ENCODE data around the gene SLC19A1.
A peak's percentile ranks its signal among the peaks of the same experiment; 100 is the strongest.

Gene SLC19A1

GRCh38 chr21:45542242-45542666 is at the start of gene SLC19A1:
Gene SLC19A1, minus strand, starts transcription at chr21:45542440. Its CDS starts 4,481 bp downstream, at chr21:45537959.
- DNase-seq (ENCODE audit: extremely low read depth in 1 of 2, low read depth in 1 of 2) = peak; percentile 48 to 61

GRCh38 chr21:45591619-45592207 is 49.5 kb upstream of the SLC19A1 start:
- DNase-seq (ENCODE audit: extremely low read depth in 1 of 2, low read depth in 1 of 2) = no peak

- peak; percentile 25 to 39 for DNase-seq (ENCODE audit: extremely low read depth in 1 of 2, low read depth in 1 of 2)
Observed at GRCh38 chr21:45590726-45591618, 48.7 kb upstream of the SLC19A1 start.

- DNase-seq (ENCODE audit: extremely low read depth in 1 of 2, low read depth in 1 of 2) = peak; percentile 39 to 63
Observed at GRCh38 chr21:45590246-45590725, 48.0 kb upstream of the SLC19A1 start.

- DNase-seq (ENCODE audit: extremely low read depth in 1 of 2, low read depth in 1 of 2) = no peak
Observed at GRCh38 chr21:45589686-45590245, 47.5 kb upstream of the SLC19A1 start.

GRCh38 chr21:45588871-45589491 is 46.7 kb upstream of the SLC19A1 start:
- no peak for DNase-seq (ENCODE audit: extremely low read depth in 1 of 2, low read depth in 1 of 2)

- no peak for DNase-seq (ENCODE audit: extremely low read depth in 1 of 2, low read depth in 1 of 2)
Observed at GRCh38 chr21:45588086-45588825, 46.0 kb upstream of the SLC19A1 start.

- DNase-seq (ENCODE audit: extremely low read depth in 1 of 2, low read depth in 1 of 2) = no peak
Observed at GRCh38 chr21:45586289-45586858, 44.1 kb upstream of the SLC19A1 start.

GRCh38 chr21:45584786-45585185 is 42.5 kb upstream of the SLC19A1 start:
- no peak for DNase-seq (ENCODE audit: extremely low read depth in 1 of 2, low read depth in 1 of 2)

- no peak for DNase-seq (ENCODE audit: extremely low read depth in 1 of 2, low read depth in 1 of 2)
Observed at GRCh38 chr21:45583831-45584509, 41.7 kb upstream of the SLC19A1 start.

- no peak for DNase-seq (ENCODE audit: extremely low read depth in 1 of 2, low read depth in 1 of 2)
Observed at GRCh38 chr21:45582128-45582527, 39.9 kb upstream of the SLC19A1 start.

- no peak for DNase-seq (ENCODE audit: extremely low read depth in 1 of 2, low read depth in 1 of 2)
Observed at GRCh38 chr21:45581322-45581712, 39.1 kb upstream of the SLC19A1 start.

- no peak for DNase-seq (ENCODE audit: extremely low read depth in 1 of 2, low read depth in 1 of 2)
Observed at GRCh38 chr21:45580576-45581321, 38.5 kb upstream of the SLC19A1 start.

GRCh38 chr21:45580181-45580575 is 37.9 kb upstream of the SLC19A1 start:
- no peak for DNase-seq (ENCODE audit: extremely low read depth in 1 of 2, low read depth in 1 of 2)

- no peak for DNase-seq (ENCODE audit: extremely low read depth in 1 of 2, low read depth in 1 of 2)
Observed at GRCh38 chr21:45579383-45580180, 37.3 kb upstream of the SLC19A1 start.

- no peak for DNase-seq (ENCODE audit: extremely low read depth in 1 of 2, low read depth in 1 of 2)
Observed at GRCh38 chr21:45578811-45579381, 36.7 kb upstream of the SLC19A1 start.

GRCh38 chr21:45578176-45578801 is 36.0 kb upstream of the SLC19A1 start:
- no peak for DNase-seq (ENCODE audit: extremely low read depth in 1 of 2, low read depth in 1 of 2)
